NCI-H1105 treated with DMSO at 0.1 percent for 48 hours (cell line): ENCODE results near the gene ZNF497.
"Not testable (repeated sequence)": the region's sequence is repeated elsewhere in the genome, so short reads cannot be mapped to it uniquely, and the experiment has no call there.

Experiments
- DNase-seq: peaks from one replicate; lab custom pipeline; 2025; lab: John Stamatoyannopoulos, UW

The ZNF497 gene

GRCh38 chr19:58394821-58395219, 32.3 kb upstream of the ZNF497 start:
- no peak for DNase-seq

GRCh38 chr19:58393725-58394033, 31.1 kb upstream of the ZNF497 start:
- DNase-seq: no peak

DNA sequence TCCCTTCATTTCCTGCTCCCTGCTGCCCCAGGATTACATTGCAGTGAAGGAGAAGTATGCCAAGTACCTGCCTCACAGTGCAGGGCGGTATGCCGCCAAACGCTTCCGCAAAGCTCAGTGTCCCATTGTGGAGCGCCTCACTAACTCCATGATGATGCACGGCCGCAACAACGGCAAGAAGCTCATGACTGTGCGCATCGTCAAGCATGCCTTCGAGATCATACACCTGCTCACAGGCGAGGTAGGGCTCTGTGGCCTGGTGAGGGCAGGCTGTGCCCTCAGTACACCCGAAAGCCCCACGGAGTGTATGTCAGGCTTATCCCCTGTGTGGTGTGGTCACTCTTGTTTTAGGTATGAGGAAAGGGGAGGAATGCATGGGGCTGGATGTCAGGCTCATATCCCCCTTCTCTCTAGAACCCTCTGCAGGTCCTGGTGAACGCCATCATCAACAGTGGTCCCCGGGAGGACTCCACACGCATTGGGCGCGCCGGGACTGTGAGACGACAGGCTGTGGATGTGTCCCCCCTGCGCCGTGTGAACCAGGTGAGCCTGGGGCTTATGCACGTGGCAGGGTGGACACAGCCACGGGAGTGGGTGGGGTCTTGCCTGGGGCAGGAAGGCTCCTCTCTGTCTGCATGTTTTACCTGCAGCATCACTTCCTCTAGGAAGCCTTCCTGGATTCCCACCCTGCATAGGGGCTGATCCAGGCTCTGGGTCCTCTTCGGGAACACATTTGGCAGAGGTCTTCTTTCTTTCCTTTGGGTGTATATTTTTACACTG, 30.6 kb upstream of the ZNF497 start:
- no peak for DNase-seq

DNA sequence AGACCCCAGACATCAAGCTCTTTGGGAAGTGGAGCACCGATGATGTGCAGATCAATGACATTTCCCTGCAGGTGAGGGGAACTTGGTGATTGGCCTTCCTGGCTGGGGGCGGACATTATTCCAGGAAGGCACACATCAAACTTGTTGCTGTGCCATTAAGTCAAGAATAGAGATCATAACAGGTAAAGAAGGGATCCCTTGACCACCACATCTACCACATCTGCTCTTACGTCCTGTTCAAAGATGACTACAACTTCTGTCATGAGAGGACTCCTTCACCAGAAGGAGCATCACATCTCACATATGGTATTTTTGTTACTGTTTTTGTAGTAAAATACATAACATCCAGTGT, 25.6 kb upstream of the ZNF497 start:
- no peak for DNase-seq

- DNase-seq: no peak
Measured at GRCh38 chr19:58387338-58388174, 25.0 kb upstream of the ZNF497 start.

DNA sequence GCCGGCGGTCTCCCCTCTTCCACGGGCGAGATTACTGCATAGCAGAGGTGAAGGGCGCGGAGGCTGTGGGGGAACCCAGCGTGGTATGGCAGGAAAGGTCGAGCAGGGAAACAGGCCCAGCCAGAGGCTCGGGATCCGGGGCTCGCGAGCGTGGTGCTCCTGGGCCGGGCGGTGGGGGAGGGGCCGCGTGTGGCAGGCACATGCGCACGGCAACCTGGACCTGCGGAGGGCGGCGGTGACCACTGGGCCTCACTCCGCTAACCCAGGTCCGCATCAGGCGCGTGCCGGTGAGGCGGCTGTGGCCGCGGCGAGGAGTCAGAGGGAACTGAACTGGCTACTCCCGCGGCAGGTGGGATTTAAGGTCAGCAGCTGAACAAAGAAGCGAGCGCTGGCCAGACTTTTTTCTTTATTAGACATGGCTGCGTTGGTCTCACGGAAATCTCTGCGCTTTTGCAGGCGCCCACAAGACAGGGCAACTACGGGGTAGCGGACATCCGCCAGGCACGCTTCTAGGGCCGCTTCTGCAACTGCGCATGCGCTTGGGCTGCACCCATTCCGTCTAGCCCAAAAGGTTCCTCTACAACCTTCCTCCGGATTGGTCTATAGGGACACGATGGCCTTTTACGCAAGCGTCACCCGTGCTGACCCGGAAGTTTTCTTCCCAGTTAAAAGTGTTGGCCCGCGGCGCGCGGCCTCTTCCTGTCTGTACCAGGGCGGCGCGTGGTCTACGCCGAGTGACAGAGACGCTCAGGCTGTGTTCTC, 24.2 kb upstream of the ZNF497 start, which contains the start of gene RPS5:
Gene RPS5, plus strand, starts transcription at position 694 of the 762 bp plus-strand sequence. CDS start 869 bp downstream, outside the sequence.
- peak; percentile 97 for DNase-seq

GRCh38 chr19:58385891-58386575, 23.5 kb upstream of the ZNF497 start:
- DNase-seq: no peak

GRCh38 chr19:58385313-58385890, 22.9 kb upstream of the ZNF497 start:
- no peak for DNase-seq

GRCh38 chr19:58382997-58383603, 20.5 kb upstream of the ZNF497 start:
- no peak for DNase-seq

DNA sequence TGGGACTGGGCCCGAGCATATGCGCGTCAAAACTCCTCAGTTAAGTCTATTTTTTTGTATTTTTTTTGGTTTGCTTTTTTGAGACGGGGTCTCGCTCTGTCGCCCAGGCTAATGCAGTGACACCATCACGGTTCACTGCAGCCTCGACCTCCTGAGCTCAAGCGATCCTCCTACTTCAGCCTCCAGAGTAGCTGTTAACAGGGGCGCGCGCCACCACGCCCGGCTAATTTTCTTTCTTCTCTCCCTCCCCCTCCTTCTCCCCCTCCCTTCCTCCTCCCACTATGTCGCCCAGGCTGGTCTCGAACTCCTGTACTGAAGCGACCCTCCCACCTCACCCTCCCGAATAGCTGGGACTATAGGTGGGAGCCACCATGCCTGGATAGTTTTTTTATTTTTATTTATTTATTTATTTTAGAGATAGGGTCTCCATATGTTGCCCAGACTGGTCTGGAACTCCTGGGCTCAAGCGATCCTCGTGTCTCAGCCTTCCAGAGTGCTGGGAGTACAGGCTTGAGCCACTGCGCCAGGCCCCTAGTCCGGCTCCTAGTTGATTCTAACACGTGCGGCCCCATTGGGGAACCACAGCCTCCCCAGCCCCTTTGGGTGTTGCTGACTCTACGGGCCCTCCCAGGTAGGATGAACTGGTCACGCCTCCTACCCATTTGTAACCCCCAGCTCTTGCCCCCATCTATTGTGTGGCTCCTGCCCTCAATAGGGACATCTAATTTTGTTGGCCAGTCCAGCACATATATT, 19.1 kb upstream of the ZNF497 start:
- no peak for DNase-seq

DNA sequence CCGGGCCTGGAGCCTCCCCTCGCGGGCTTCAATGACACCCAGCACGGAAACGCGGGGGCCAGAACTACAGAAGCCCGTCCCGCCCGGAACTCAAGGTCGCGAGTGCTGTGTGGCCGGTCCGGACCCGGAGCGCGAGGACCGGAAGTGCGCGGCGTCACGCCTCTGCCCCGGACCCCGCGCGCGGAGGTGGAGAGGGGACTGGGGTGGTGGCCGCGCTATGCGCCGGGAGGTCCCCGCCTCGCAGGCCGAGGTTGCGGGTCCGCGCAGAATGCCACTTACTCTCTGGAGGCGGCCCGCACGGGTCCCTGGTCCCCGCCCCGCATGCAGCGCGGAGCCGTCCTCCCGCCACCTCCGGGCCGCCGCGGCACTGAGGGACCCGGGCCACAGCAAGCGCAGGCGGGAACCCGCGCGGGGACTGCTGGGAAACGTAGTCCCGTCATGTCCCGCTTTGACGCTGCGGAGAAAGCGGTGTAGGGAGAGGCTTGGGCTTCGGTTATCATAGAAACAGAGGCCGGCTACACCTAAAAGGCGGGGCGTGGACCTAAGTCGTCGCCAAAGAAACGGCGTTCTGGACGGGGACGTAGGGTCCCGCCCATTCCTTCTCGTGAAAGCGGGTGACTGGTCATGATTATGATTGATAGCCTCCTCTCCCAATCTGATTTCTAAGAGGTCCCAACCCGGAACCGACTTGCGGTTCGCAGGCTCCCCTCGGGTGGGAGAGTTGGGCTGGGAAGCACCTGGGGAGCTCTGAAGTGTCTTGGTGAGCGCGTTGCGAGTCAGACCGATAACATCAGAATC, 18.3 kb upstream of the ZNF497 start, which contains the start of gene ZNF837:
Gene ZNF837, minus strand, starts transcription at position 369 of the 798 bp plus-strand sequence. CDS start 11,698 bp downstream, outside the sequence.
- DNase-seq: peak; percentile 99

DNA sequence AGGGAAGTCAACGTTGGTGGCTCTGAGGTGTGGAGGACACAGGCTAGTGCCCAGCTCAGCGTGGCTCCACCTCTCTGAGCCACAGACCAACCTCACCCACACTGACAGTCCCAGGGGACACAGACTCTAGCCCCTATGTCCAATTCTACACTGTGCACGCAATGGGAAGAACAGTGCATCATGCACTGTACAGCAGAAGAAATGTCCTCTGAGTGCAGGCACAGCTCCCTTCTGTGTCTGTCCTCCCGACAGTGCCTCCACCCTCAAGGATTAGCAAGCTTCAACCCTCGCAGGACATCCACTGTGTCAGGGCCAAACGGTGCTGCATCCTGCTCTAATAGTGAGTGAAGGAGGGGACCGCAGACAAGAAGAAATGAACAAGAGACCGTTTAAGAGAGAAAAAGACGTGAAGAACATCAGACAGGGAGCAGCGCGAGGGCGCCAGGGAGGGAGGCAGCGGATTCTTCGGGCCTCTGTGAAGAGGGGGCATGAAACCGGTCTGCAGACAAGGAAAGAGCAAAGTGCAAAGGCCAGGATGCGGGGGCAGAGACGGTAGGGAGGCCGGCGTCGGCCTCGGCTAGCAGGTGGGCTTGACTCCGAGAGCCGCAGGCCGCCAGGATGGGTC, 17.6 kb upstream of the ZNF497 start:
- no peak for DNase-seq

- no peak for DNase-seq
Measured at GRCh38 chr19:58379246-58379645, 16.7 kb upstream of the ZNF497 start.

DNA sequence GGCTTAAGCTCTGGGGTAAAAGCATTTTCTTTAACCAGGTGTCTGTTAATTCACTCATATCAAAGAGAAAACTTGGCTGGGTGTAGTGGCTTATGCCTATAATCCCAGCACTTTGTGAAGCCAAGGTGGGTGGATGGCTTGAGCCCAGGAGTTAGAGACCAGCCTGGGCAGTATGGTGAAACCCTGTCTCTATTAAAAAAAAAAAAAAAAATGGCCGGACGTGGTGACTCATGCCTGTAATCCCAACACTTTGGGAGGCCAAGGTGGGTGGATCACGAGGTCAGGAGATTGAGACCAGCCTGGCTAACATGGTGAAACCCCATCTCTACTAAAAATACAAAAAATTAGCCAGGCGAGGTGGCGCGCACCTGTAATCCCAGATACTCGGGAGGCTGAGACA, 14.2 kb upstream of the ZNF497 start:
- not testable (repeated sequence) for DNase-seq

DNA sequence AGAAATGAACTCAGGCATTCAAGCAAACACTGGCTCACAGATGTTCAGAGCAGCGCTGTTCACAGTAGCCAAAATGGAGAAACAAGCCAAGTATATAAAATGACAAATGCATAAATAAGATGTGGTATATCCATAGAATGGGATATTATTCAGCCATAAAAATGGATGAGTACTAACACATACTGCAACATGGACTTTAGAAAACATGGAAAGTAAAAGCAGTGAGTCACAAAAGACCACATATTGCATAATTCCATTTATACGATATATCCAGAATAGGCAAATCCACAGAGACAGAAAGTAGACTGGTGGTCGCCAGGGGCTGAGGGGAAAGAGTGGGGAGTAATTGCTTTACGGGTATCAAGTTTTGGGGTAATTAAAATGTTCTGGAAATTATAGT, 11.6 kb upstream of the ZNF497 start:
- no peak for DNase-seq

GRCh38 chr19:58372311-58373133, 10.0 kb upstream of the ZNF497 start:
- no peak for DNase-seq

DNA sequence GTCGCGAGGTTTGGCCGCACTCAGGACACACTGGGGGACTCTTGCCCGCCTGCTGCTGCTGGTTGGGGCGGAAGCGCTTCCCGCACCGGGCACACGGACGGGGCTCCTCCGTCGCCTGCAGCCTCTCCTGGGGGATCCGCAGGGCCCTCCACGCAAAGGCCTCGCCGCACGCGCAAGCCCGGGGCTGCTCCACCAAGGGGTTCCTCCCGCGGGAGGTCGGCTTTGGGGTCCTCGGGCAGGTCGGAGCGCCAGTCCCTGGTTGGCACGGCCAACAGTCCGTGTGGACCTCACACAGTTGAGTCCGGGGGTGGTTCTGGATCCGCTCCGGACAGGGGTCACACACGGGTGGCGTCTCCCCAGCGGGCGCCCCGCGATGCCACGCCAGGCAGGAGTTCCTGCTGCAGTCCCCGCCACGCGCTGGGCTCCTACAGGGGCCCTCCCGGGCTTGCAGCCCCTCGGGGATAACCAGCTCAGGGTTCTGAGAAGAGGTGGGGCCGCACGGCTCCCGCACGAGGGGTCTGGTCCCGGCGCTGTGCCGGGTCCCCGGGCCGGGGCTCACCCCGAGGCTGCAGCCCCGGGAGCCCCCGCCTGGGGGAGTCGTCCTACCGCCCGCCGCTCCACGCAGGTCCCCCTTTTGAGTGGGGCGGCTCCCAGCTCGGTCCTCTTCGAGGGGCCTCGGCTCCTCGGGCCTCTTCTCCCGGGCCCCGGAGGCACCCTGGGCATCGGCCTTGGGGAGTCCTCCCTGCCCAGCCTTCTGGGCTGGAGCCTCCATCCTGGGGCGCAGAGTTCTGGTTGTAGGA, 6.2 kb upstream of the ZNF497 start:
- no peak for DNase-seq
